Psoas muscle (tissue), 8 donors: ENCODE measurements around the gene TRIM25. TPM values are rescaled to one million over a fixed set of nuclear protein-coding genes. Genes with fewer than 3 reads are reported as not detected.

ENCODE experiments used
- ATAC-seq, 4 donors: fragments of 200-7000 bp; cut with Tn5 transposase; one replicate each; pipeline ENCODE4 v1.9.1; 2020; ENCODE audit warnings: moderate library complexity in 3 of 4, mild to moderate bottlenecking in 2 of 4
- DNase-seq, 2 donors: peaks; one replicate each; pipeline ENCODE4 v3.0.0-alpha.2; 2020
- H3K27ac ChIP-seq: fragments of 200-600 bp; one replicate; pipeline ENCODE4 v1.8.0; 2022
- H3K27me3 ChIP-seq, 3 donors: fragments of 200-600 bp in 1 of 3; one replicate each; pipeline versions ENCODE4 v1.6.1 to v1.8.0; 2013 to 2022; ENCODE audit warnings: low read length in 2 of 3, mild to moderate bottlenecking in 2 of 3, moderate library complexity in 1 of 3; ENCODE audit not compliant: insufficient read depth in 3 of 3
- H3K36me3 ChIP-seq, 2 donors: fragments of 200-600 bp in 1 of 2; one replicate each; pipeline versions ENCODE4 v1.6.1 to v1.8.0; 2013 to 2022; ENCODE audit warnings: low read depth in 1 of 2, mild to moderate bottlenecking in 1 of 2, moderate library complexity in 1 of 2; ENCODE audit not compliant: insufficient read depth in 1 of 2
- H3K4me1 ChIP-seq: fragments of 200-600 bp; one replicate; pipeline ENCODE4 v1.8.0; 2022
- H3K4me3 ChIP-seq: fragments of 200-600 bp; one replicate; pipeline ENCODE4 v1.8.0; 2022; ENCODE audit warnings: mild to moderate bottlenecking
- H3K9me3 ChIP-seq: fragments of 200-600 bp; one replicate; pipeline ENCODE4 v1.8.0; 2022
- CTCF ChIP-seq: fragments of 200-600 bp; IDR thresholded peaks from one replicate; pipeline ENCODE4 v1.8.0; 2022; ENCODE audit warnings: antibody characterized with exemption
- WGBS, 3 donors: extraction: QIAGEN DNeasy Blood & Tissue Kit; methylation state at CpG; one replicate each; pipeline versions ENCODE4 v1.1.6 to v1.1.7; 2013; 5-methylcytosine and 5-hydroxymethylcytosine counted together
- intact Hi-C, 2 donors: fragments of 100-400 bp; cut with DNase I; formaldehyde crosslinking; loops; one replicate each; pipeline versions ENCODE4 v1.11.0 to v1.14.2; 2022
- polyA plus RNA-seq, 3 donors: library from polyadenylated mRNA; stranded (reverse); fragments of 200-250 nt; gene quantifications; one replicate each; pipeline ENCODE4 v1.2.3, GENCODE V29; 2013
- total RNA-seq, 4 donors: library from RNA; stranded (reverse); fragmentation: NEBNext Ultra II Directional in 2 of 4; extraction: Animal tissue kit (Norgen Biotek cat#: 25700) in 2 of 4; gene quantifications; one replicate each; pipeline versions ENCODE4 v1.2.1 to v1.2.4, GENCODE V29; 2021 to 2023
- donor health status: healthy with polysubstance abuse.
- donor health status: DM: no; HTN: no; CAD: no; lungs with moderate emphysema.
- donor health status: Bipolar disorder and iron deficiency.
- donor health status: healthy.
- donor health status: DM: yes; HTN: yes; CAD: no.
- donor health status: DM: no; HTN: no; CAD: no.
- donor health status: DM: no; HTN: no; CAD: no.
- donor health status: DM: yes; HTN: yes; CAD: no.

Gene TRIM25
- total and polyA plus RNA-seq, 7 donors, result 5.1 to 20.0 (median 12.4) TPM

GRCh38 chr17:56899403-56899802, 14.4 kb downstream of the TRIM25 start:
- no peaks in the 10 kb centered on the region for H3K9me3 ChIP-seq
- no peak overlapping the region for H3K27ac ChIP-seq
- no peak overlapping the region for H3K4me3 ChIP-seq
- ATAC-seq (no peak), DNase-seq (no peak)
- no peak for TF ChIP-seq CTCF
- 89 to 94% (median 94%) methylated on average over 7 of the region's 7 CpGs for WGBS, 3 donors
- H3K4me1 ChIP-seq, result peaks cover 6% of the 10 kb centered on the region
- intact Hi-C loops, result no loop called here
- peaks cover 21 to 98% of the 10 kb centered on the region in 2 donors for H3K36me3 ChIP-seq
- no peaks in the 10 kb centered on the region for H3K27me3 ChIP-seq

DNA sequence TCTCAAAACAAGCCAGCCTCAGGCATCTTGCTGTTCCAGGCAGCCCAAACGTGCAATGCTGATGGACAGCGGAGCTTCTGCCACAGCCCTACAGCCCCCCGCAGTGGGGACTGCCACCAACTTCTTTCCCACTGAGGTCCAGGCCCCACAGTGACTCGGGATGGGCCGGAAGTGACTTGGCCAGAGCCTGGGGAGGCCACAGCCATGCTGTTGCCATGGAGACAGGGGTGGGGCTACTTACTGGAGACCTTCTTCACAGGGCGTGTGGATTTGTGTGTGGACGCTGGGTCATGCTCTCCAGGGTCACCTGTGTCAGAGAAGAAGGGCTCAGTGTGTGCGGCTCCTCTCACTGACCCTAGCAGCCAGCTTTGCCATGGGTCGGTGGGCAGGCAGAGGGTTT, 15.0 kb downstream of the TRIM25 start:
- no peak overlapping the region for H3K4me3 ChIP-seq
- ATAC-seq, result no peak
- no peaks in the 10 kb centered on the region for H3K9me3 ChIP-seq
- peaks cover 6% of the 10 kb centered on the region for H3K4me1 ChIP-seq
- H3K36me3 ChIP-seq, result peaks cover 20 to 98% of the 10 kb centered on the region in 2 donors
- intact Hi-C loops, result no loop called here
- no peaks in the 10 kb centered on the region for H3K27me3 ChIP-seq
- 68 to 73% (median 71%) methylated on average over 9 of the region's 9 CpGs for WGBS, 3 donors
- no peak for TF ChIP-seq CTCF
- H3K27ac ChIP-seq, result no peak overlapping the region
- no peak for DNase-seq

DNA sequence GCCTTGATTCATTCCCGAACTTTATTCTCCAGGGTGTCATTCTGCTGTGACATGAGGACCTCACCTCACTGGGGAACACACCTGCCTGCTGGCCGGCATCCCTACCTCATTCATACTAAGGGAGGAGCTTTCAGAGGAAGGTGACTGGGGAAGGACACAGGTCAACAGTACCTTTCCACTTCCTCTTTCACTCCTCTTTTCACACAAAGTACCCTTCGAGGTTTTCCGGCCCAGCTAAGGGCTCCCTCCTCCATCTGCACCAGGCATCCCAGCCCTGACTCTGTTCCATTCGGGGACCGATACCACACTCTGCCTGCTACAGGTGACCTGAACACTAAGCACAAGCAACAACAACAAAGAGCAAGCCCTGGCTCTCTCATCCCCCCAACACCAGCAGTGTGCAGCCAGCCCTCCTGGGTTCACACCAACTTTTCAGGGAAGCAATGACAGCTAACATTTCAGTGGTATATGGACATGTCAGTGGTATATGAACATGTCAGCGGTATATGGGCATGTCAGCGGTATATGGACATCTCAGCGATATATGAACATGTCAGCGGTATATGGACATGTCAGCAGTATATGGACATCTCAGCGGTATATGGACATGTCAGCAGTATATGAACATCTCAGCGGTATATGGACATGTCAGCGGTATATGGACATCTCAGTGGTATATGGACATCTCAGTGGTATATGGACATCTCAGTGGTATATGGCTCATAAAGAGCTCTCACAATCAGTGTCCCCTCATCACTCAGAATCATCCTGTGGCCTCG, 16.0 kb downstream of the TRIM25 start:
- H3K4me3 ChIP-seq, result no peak overlapping the region
- peaks cover 6% of the 10 kb centered on the region for H3K4me1 ChIP-seq
- DNase-seq (no peak), ATAC-seq (no peak)
- no peak overlapping the region for H3K27ac ChIP-seq
- H3K36me3 ChIP-seq, result peaks cover 16 to 98% of the 10 kb centered on the region in 2 donors
- WGBS, 3 donors, result 94 to 95% (median 94%) methylated on average over 14 of the region's 14 CpGs
- no peak for TF ChIP-seq CTCF
- H3K27me3 ChIP-seq, result no peaks in the 10 kb centered on the region
- H3K9me3 ChIP-seq, result no peaks in the 10 kb centered on the region
- intact Hi-C loops, result no loop called here

DNA sequence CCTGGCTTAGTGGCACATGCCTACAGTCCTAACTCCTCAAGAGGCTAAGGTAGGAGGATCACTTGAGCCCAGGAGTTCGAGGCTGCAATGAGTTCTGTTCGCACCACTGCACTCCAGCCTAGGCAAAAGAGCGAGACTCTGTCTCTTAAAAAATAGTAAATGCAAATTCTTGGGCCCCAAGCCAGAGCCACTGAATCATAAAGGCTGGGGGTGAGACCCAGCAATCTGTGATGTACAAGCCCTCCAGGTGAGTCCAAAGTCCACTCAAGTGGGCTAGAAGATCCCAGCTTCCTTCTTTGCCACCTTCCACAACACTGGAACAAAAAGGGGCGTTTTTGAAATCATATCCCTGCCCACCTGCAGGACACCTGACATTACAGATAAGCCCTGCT, 16.9 kb downstream of the TRIM25 start:
- intact Hi-C loops, result no loop called here
- Histone ChIP-seq H3K27me3 (no peaks in the 10 kb centered on the region), H3K36me3 (peaks cover 19 to 98% of the 10 kb centered on the region in 2 donors), H3K4me1 (no peaks in the 10 kb centered on the region), H3K9me3 (no peaks in the 10 kb centered on the region), H3K4me3 (no peak overlapping the region), H3K27ac (no peak overlapping the region)
- no peak for ATAC-seq
- no peak for TF ChIP-seq CTCF
- 91 to 96% (median 95%) methylated on average over 4 of the region's 4 CpGs for WGBS, 3 donors
- DNase-seq, result no peak
